HEK293 (cell line): ENCODE results near the gene POLR1E.

ENCODE experiments used
- BCL11B ChIP-seq: fragments of 450-650 bp; formaldehyde crosslinking; IDR thresholded peaks from 2 replicates; pipeline ENCODE4 v1.5.1; 2016; ENCODE audit warnings: low read depth, missing biosample characterization, missing genetic modification characterization
- FEZF1 ChIP-seq: fragments of 450-650 bp; formaldehyde crosslinking; IDR thresholded peaks from 2 replicates; pipeline ENCODE4 v1.5.1; 2016; ENCODE audit warnings: missing biosample characterization, missing genetic modification characterization
- GLI2 ChIP-seq: fragments of 450-650 bp; formaldehyde crosslinking; IDR thresholded peaks from 2 replicates; pipeline ENCODE4; 2017; ENCODE audit warnings: missing biosample characterization, missing genetic modification characterization, low read depth, borderline replicate concordance
- HOXC10 ChIP-seq: sonication (generic); formaldehyde crosslinking; IDR thresholded peaks from 2 replicates; pipeline ENCODE4 v1.8.1; 2023; ENCODE audit warnings: mild to moderate bottlenecking, missing genetic modification reagents
- OSR2 ChIP-seq: fragments of 450-650 bp; formaldehyde crosslinking; IDR thresholded peaks from 2 replicates; pipeline ENCODE4 v1.5.1; 2016; ENCODE audit warnings: missing biosample characterization, missing genetic modification characterization
- REPIN1 ChIP-seq: fragments of 450-650 bp; formaldehyde crosslinking; IDR thresholded peaks from 2 replicates; pipeline ENCODE4 v1.5.1; 2017; ENCODE audit warnings: missing biosample characterization, missing genetic modification characterization, low read depth
- SP2 ChIP-seq: fragments of 450-650 bp; formaldehyde crosslinking; IDR thresholded peaks from 2 replicates; pipeline ENCODE4 v1.5.1; 2016; ENCODE audit warnings: missing biosample characterization, missing genetic modification characterization
- ZNF23 ChIP-seq: fragments of 450-650 bp; formaldehyde crosslinking; IDR thresholded peaks from 2 replicates; pipeline ENCODE4 v1.5.1; 2016; ENCODE audit warnings: missing biosample characterization, missing genetic modification characterization, borderline replicate concordance
- ZNF274 ChIP-seq, 2 experiments: fragments of 200-500 bp in 1 of 2; fragments of 450-650 bp in 1 of 2; sonication (Bioruptor generic) in 1 of 2; formaldehyde crosslinking in 1 of 2; IDR thresholded peaks; 2 replicates each; pipeline versions ENCODE4 v1.5.1 to v1.6.1; 2014 to 2016; ENCODE audit warnings: borderline replicate concordance in 1 of 2, inconsistent platforms in 1 of 2, low read length in 1 of 2, missing biosample characterization in 1 of 2, missing genetic modification characterization in 1 of 2
- ZNF350 ChIP-seq: fragments of 450-650 bp; formaldehyde crosslinking; IDR thresholded peaks from 2 replicates; pipeline ENCODE4 v1.5.0; 2017; ENCODE audit warnings: missing biosample characterization, mild to moderate bottlenecking, missing genetic modification characterization
- ZNF391 ChIP-seq: fragments of 450-650 bp; formaldehyde crosslinking; IDR thresholded peaks from 2 replicates; pipeline ENCODE4 v1.5.1; 2016; ENCODE audit warnings: low read depth, missing biosample characterization, missing genetic modification characterization, borderline replicate concordance
- ZNF530 ChIP-seq: fragments of 450-650 bp; formaldehyde crosslinking; IDR thresholded peaks from 2 replicates; pipeline ENCODE4 v1.5.1; 2016; ENCODE audit warnings: low read depth, missing biosample characterization, missing genetic modification characterization
- ZNF561 ChIP-seq: fragments of 450-650 bp; IDR thresholded peaks from 2 replicates; pipeline ENCODE4 v1.5.1; 2018; ENCODE audit warnings: missing biosample characterization, missing genetic modification characterization, borderline replicate concordance
- ZNF623 ChIP-seq: fragments of 450-650 bp; formaldehyde crosslinking; IDR thresholded peaks from 2 replicates; pipeline ENCODE4 v1.5.1; 2016; ENCODE audit warnings: missing biosample characterization, missing genetic modification characterization
- ZNF677 ChIP-seq: fragments of 450-650 bp; IDR thresholded peaks from 2 replicates; pipeline ENCODE4 v1.5.0; 2018; ENCODE audit warnings: missing biosample characterization, mild to moderate bottlenecking, missing genetic modification characterization, moderate library complexity
- TF ChIP-seq, protein P1 (sequence below): fragments of 450-650 bp; formaldehyde crosslinking; IDR thresholded peaks from 2 replicates; pipeline ENCODE4 v1.5.1; 2016; ENCODE audit warnings: missing biosample characterization, missing genetic modification characterization
- TF ChIP-seq, protein P2 (sequence below): fragments of 450-650 bp; IDR thresholded peaks from 2 replicates; pipeline ENCODE4 v1.5.1; 2018; ENCODE audit warnings: missing biosample characterization, missing genetic modification characterization
- TF ChIP-seq, protein P3 (sequence below): fragments of 450-650 bp; formaldehyde crosslinking; IDR thresholded peaks from 2 replicates; pipeline ENCODE4 v1.5.1; 2016; ENCODE audit warnings: missing biosample characterization, missing genetic modification characterization
- TF ChIP-seq, protein P4 (sequence below): fragments of 450-650 bp; formaldehyde crosslinking; IDR thresholded peaks from 2 replicates; pipeline ENCODE4 v1.5.1; 2016; ENCODE audit warnings: missing biosample characterization, missing genetic modification characterization, low read depth
- TF ChIP-seq, protein P5 (sequence below): fragments of 450-650 bp; formaldehyde crosslinking; IDR thresholded peaks from 2 replicates; pipeline ENCODE4 v1.5.1; 2016; ENCODE audit warnings: missing biosample characterization, missing genetic modification characterization
- TF ChIP-seq, protein P6 (sequence below): fragments of 450-650 bp; formaldehyde crosslinking; IDR thresholded peaks from 2 replicates; pipeline ENCODE4 v1.5.1; 2017; ENCODE audit warnings: missing biosample characterization, missing genetic modification characterization
- TF ChIP-seq, protein P7 (sequence below): sonication (generic); formaldehyde crosslinking; IDR thresholded peaks from 2 replicates; pipeline ENCODE4 v1.8.1; 2022; ENCODE audit warnings: mild to moderate bottlenecking, moderate library complexity, missing genetic modification reagents

Gene POLR1E

DNA sequence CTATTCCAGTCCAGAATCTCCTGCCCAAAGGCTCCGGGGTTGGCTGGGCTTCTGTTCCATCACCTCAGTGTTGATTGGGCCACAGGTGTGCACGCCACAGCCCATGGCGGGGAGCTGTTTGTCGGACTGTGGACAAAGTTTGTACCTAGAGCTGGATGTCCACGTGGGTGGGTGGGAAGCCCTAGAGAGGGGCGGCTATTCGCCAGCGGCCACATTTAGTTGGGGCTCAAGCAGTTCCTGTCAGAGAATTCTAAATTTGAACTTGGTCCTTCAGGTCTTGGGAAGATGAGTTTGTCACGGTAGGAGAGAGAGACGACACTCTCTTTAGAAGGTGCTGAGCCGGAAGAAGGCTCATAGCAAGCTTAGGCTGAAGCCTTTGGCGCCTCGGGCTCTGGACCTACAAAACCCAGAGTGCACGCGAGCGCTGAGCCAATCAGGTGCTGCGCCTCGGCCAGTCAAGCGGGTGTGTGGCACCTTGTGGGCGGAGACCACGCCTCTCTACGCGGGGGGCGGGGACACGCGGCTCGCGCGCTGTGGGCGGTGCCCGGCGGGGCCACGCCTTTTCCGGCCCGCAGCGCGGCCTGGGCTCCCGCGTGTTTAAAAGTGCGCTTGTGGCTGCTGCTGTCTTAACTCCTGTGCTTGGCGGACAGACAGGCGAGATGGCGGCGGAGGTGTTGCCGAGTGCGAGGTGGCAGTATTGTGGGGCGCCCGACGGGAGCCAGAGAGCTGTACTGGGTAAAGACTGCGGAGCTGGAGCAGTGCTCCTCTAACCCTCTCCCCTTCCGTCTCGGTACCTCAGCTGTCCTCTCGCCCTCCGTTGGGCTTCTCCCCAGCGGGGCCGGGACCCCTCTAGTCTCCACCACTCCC, at the start of gene POLR1E (continued):
- TF ChIP-seq, protein P1, sequence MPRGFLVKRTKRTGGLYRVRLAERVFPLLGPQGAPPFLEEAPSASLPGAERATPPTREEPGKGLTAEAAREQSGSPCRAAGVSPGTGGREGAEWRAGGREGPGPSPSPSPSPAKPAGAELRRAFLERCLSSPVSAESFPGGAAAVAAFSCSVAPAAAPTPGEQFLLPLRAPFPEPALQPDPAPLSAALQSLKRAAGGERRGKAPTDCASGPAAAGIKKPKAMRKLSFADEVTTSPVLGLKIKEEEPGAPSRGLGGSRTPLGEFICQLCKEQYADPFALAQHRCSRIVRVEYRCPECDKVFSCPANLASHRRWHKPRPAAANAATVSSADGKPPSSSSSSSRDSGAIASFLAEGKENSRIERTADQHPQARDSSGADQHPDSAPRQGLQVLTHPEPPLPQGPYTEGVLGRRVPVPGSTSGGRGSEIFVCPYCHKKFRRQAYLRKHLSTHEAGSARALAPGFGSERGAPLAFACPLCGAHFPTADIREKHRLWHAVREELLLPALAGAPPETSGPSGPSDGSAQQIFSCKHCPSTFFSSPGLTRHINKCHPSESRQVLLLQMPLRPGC: no peak
- TF ChIP-seq ZNF23: no peak
- no peak for TF ChIP-seq REPIN1 (tag by site-specific recombination)
- TF ChIP-seq, protein P2, sequence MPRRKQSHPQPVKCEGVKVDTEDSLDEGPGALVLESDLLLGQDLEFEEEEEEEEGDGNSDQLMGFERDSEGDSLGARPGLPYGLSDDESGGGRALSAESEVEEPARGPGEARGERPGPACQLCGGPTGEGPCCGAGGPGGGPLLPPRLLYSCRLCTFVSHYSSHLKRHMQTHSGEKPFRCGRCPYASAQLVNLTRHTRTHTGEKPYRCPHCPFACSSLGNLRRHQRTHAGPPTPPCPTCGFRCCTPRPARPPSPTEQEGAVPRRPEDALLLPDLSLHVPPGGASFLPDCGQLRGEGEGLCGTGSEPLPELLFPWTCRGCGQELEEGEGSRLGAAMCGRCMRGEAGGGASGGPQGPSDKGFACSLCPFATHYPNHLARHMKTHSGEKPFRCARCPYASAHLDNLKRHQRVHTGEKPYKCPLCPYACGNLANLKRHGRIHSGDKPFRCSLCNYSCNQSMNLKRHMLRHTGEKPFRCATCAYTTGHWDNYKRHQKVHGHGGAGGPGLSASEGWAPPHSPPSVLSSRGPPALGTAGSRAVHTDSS (tag by site-specific recombination): no peak
- TF ChIP-seq, protein P3, sequence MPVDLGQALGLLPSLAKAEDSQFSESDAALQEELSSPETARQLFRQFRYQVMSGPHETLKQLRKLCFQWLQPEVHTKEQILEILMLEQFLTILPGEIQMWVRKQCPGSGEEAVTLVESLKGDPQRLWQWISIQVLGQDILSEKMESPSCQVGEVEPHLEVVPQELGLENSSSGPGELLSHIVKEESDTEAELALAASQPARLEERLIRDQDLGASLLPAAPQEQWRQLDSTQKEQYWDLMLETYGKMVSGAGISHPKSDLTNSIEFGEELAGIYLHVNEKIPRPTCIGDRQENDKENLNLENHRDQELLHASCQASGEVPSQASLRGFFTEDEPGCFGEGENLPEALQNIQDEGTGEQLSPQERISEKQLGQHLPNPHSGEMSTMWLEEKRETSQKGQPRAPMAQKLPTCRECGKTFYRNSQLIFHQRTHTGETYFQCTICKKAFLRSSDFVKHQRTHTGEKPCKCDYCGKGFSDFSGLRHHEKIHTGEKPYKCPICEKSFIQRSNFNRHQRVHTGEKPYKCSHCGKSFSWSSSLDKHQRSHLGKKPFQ (tag by site-specific recombination): no peak
- no peak for TF ChIP-seq OSR2 (tag by site-specific recombination)
- TF ChIP-seq ZNF561: no peak
- TF ChIP-seq, protein P4, sequence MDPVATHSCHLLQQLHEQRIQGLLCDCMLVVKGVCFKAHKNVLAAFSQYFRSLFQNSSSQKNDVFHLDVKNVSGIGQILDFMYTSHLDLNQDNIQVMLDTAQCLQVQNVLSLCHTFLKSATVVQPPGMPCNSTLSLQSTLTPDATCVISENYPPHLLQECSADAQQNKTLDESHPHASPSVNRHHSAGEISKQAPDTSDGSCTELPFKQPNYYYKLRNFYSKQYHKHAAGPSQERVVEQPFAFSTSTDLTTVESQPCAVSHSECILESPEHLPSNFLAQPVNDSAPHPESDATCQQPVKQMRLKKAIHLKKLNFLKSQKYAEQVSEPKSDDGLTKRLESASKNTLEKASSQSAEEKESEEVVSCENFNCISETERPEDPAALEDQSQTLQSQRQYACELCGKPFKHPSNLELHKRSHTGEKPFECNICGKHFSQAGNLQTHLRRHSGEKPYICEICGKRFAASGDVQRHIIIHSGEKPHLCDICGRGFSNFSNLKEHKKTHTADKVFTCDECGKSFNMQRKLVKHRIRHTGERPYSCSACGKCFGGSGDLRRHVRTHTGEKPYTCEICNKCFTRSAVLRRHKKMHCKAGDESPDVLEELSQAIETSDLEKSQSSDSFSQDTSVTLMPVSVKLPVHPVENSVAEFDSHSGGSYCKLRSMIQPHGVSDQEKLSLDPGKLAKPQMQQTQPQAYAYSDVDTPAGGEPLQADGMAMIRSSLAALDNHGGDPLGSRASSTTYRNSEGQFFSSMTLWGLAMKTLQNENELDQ (tag by site-specific recombination): no peak
- TF ChIP-seq FEZF1 (tag by site-specific recombination): no peak
- TF ChIP-seq ZNF391 (tag by site-specific recombination): no peak
- no peak for TF ChIP-seq ZNF530 (tag by site-specific recombination)
- peak; percentile 93 for TF ChIP-seq SP2 (tag by site-specific recombination)
- TF ChIP-seq ZNF623 (tag by site-specific recombination): no peak
- TF ChIP-seq, protein P5, sequence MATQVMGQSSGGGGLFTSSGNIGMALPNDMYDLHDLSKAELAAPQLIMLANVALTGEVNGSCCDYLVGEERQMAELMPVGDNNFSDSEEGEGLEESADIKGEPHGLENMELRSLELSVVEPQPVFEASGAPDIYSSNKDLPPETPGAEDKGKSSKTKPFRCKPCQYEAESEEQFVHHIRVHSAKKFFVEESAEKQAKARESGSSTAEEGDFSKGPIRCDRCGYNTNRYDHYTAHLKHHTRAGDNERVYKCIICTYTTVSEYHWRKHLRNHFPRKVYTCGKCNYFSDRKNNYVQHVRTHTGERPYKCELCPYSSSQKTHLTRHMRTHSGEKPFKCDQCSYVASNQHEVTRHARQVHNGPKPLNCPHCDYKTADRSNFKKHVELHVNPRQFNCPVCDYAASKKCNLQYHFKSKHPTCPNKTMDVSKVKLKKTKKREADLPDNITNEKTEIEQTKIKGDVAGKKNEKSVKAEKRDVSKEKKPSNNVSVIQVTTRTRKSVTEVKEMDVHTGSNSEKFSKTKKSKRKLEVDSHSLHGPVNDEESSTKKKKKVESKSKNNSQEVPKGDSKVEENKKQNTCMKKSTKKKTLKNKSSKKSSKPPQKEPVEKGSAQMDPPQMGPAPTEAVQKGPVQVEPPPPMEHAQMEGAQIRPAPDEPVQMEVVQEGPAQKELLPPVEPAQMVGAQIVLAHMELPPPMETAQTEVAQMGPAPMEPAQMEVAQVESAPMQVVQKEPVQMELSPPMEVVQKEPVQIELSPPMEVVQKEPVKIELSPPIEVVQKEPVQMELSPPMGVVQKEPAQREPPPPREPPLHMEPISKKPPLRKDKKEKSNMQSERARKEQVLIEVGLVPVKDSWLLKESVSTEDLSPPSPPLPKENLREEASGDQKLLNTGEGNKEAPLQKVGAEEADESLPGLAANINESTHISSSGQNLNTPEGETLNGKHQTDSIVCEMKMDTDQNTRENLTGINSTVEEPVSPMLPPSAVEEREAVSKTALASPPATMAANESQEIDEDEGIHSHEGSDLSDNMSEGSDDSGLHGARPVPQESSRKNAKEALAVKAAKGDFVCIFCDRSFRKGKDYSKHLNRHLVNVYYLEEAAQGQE (tag by site-specific recombination): peak; percentile 38; the same call in 1 of the 2 replicates
- TF ChIP-seq GLI2: no peak
- TF ChIP-seq, protein P6, sequence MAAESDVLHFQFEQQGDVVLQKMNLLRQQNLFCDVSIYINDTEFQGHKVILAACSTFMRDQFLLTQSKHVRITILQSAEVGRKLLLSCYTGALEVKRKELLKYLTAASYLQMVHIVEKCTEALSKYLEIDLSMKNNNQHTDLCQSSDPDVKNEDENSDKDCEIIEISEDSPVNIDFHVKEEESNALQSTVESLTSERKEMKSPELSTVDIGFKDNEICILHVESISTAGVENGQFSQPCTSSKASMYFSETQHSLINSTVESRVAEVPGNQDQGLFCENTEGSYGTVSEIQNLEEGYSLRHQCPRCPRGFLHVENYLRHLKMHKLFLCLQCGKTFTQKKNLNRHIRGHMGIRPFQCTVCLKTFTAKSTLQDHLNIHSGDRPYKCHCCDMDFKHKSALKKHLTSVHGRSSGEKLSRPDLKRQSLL (tag by site-specific recombination): no peak
- no peak for TF ChIP-seq HOXC10 (CRISPR knock-in tag)
- no peak for TF ChIP-seq BCL11B (tag by site-specific recombination)
- no peak for TF ChIP-seq ZNF274 (IDR thresholded peaks at IDR 0.05; ENCODE audit: low read length)
- TF ChIP-seq ZNF274 (tag by site-specific recombination; IDR thresholded peaks at IDR 0.05; ENCODE audit: borderline replicate concordance): no peak
- TF ChIP-seq ZNF677 (tag by site-specific recombination): no peak
- no peak for TF ChIP-seq ZNF350 (tag by site-specific recombination)
- TF ChIP-seq, protein P7, sequence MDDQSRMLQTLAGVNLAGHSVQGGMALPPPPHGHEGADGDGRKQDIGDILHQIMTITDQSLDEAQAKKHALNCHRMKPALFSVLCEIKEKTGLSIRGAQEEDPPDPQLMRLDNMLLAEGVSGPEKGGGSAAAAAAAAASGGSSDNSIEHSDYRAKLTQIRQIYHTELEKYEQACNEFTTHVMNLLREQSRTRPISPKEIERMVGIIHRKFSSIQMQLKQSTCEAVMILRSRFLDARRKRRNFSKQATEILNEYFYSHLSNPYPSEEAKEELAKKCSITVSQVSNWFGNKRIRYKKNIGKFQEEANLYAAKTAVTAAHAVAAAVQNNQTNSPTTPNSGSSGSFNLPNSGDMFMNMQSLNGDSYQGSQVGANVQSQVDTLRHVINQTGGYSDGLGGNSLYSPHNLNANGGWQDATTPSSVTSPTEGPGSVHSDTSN (CRISPR knock-in tag): no peak
